ENCODE results near the gene ATP11B. TPM values are rescaled to one million over a fixed set of nuclear protein-coding genes. Genes with fewer than 3 reads are reported as not detected.

The ATP11B gene
- 40.9 and 45.3 TPM in 2 replicates for total RNA-seq (2014; rRNA removed; shearing (Covaris generic))

DNA sequence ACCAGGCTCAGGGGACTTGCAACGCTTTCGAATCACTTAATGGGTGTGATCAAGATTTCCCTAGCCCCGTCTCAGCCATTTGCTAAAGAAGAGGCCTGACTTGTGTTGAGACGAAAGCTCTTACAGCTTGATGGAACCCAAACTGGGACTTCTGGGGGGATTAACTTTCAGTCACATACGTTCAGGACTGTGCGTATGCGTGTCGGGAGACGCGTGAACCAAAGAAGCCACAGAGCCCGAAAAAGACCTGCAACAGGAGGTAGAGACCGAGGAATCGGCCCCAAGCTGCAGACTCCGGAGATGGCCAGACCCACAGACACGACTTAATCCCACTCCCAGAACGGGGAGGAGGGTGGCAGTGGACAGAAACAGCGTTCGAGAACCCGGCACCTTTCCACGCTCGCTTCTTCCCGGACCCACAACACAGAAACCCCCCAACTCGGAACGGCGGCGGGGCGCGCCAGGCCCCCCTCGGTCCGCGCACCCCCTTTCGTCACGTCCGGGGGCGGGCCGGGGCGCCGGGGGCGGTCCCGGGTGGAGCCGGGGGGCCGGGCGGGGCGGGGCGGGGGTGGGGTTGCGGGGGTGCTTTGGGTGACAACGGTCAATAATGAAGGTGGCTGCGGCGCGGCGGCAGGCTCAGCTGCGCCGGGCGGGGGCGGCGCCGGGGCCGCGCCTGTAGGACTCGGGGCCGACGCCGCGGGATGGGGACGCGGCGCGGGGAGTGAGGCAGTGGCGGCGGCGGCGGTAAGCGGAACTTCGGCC is at the start of gene ATP11B:
Gene ATP11B (plus strand): TSS at position 604 of the 762 bp plus-strand sequence. CDS start 256 bp downstream, outside the sequence.
- DNase-seq (ENCODE audit: low spot score), result peak; percentile 59

DNA sequence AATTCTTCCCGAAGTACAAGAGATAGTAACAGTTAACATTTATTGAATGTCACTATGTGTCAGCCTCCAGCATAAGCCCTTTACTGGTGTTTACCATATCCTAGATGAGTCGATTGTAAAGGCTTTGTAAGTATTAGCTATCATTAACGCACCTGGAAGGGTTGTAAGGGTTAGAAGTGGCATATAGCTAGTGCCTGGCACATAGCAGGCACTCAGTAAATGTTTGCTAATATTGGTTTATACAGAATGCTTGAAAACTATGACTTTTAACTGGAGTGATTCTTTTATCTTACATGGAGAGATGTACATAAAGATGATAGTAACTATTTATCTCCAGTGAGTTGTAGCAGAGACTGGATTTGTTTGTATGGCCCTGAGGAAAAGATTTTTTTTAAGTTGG is 46.3 kb upstream of the ATP11B start:
- DNase-seq (ENCODE audit: low spot score), result no peak

- no peak for DNase-seq (ENCODE audit: low spot score)
Observed at GRCh38 chr3:182755308-182755707, 38.0 kb upstream of the ATP11B start.

GRCh38 chr3:182755712-182756111 is 37.6 kb upstream of the ATP11B start:
- DNase-seq (ENCODE audit: low spot score), result peak; percentile 16

- DNase-seq (ENCODE audit: low spot score), result no peak
Observed at GRCh38 chr3:182760576-182761164, 32.6 kb upstream of the ATP11B start.

- DNase-seq (ENCODE audit: low spot score), result no peak
Observed at GRCh38 chr3:182763896-182764295, 29.4 kb upstream of the ATP11B start.

GRCh38 chr3:182765287-182765686 is 28.0 kb upstream of the ATP11B start:
- no peak for DNase-seq (ENCODE audit: low spot score)

DNA sequence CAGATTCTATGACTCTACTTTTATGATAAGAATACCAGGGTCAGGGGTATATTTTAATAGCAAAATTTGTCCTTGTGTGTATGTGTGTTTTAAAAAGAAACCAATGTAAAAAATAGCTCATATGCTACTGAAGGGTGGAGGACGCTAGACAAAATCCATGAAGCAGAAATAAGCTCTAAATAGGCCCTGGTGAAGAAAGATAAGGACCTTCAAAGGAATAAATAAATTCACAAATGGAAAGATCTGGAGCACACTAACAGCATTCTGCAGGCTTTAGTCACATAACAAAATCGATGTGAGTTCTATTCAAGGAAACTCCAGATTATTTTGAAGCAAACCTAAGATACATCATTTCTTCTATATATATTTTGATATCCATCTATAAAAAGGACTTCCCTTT is 27.2 kb upstream of the ATP11B start:
- no peak for DNase-seq (ENCODE audit: low spot score)

DNA sequence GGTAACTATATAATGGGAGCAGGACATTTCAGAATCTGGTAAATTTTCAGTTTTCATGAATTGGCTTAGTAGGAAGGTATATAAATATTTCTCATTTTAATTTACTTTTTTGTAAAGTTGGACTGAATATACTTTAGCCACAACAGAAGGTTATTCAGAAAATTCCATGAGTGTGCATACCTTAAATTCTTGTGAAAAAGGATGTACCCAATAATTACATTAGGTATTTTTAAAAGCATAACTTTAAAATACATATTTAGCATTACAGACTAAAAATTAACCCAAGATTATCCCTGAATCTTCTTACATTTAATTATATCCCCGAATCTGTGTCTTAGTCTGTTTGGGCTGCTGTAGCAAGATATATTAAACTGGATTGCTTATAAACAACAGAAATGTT is 24.9 kb upstream of the ATP11B start:
- DNase-seq (ENCODE audit: low spot score), result no peak

GRCh38 chr3:182769673-182770072 is 23.6 kb upstream of the ATP11B start:
- no peak for DNase-seq (ENCODE audit: low spot score)

GRCh38 chr3:182782149-182782548 is 11.2 kb upstream of the ATP11B start:
- no peak for DNase-seq (ENCODE audit: low spot score)

DNA sequence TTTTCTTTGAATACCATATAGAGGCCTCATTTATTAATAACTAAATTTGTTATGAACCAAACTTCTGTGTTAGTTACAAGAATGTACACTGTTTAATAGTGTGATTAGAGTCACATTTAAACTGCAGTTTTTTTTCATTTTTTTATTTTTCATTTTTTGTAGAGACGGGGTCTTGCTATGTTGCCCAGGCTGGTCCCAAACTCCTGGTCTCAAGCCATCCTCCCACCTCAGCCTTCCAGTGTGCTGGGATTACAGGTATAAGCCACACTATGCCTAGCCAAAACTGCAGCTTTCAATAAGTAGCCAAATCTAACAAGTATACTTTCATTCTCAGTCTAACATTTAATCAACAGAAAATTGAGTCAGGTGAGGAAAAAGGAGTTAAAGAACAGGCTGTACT is 10.2 kb upstream of the ATP11B start:
- DNase-seq (ENCODE audit: low spot score), result no peak

GRCh38 chr3:182784542-182784941 is 8.8 kb upstream of the ATP11B start:
- DNase-seq (ENCODE audit: low spot score), result no peak

DNA sequence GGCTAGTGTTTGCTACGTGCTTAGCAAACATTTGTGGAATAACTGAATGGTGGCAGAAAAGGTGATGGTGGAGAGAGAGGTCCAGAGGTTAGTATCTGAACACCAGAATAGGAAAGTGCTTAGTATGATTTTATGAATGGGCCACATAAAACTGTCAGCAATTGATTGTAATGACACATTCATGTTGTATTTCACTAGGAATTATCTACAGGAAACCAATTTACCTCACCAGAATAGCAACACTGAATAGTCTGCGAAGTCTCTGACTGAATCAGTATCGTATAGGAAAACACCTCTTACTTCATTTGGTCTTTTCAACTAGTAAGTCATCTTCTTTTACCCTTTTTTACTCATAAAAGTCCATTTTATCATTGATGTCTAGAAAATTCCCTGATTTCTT is 8.2 kb upstream of the ATP11B start:
- no peak for DNase-seq (ENCODE audit: low spot score)

- DNase-seq (ENCODE audit: low spot score), result no peak
Observed at GRCh38 chr3:182785756-182786155, 7.5 kb upstream of the ATP11B start.

- no peak for DNase-seq (ENCODE audit: low spot score)
Observed at GRCh38 chr3:182786564-182787196, 6.6 kb upstream of the ATP11B start.

DNA sequence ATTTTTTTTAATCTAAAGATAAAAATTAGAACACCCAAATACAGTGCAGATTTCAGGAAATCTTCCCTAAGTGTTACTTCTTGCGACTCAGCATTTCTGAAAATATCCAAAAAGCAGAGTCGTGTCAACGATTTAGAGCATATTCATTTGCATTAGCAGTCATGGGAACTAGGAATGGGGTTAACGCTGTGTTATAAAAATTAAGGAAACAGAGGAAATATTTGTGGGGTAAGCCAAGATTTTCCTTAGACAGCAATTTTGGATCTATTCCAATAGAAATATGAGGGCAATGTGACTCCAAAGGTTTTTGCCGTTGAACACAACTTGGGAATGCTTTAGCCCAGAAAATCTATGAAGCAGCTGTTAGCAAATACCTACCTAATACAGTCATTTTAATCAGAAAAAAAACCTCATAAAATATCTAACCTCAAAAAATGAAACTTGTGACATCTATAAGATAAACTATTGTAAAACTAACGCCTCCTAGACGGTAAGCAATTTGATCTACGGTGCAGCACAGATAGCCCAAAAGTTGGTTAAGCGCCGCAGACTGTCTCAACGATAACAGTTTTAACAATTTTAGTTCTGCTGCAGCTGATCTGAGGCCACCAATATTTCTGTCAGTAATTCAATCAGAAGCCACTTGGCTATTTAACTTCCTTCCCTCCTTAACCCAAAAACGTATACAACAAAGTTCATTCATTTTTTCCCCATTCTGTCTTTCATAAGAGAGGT is 5.8 kb upstream of the ATP11B start:
- DNase-seq (ENCODE audit: low spot score), result no peak

- no peak for DNase-seq (ENCODE audit: low spot score)
Observed at GRCh38 chr3:182789371-182789770, 3.9 kb upstream of the ATP11B start.

GRCh38 chr3:182790612-182791011 is 2.7 kb upstream of the ATP11B start:
- no peak for DNase-seq (ENCODE audit: low spot score)

DNA sequence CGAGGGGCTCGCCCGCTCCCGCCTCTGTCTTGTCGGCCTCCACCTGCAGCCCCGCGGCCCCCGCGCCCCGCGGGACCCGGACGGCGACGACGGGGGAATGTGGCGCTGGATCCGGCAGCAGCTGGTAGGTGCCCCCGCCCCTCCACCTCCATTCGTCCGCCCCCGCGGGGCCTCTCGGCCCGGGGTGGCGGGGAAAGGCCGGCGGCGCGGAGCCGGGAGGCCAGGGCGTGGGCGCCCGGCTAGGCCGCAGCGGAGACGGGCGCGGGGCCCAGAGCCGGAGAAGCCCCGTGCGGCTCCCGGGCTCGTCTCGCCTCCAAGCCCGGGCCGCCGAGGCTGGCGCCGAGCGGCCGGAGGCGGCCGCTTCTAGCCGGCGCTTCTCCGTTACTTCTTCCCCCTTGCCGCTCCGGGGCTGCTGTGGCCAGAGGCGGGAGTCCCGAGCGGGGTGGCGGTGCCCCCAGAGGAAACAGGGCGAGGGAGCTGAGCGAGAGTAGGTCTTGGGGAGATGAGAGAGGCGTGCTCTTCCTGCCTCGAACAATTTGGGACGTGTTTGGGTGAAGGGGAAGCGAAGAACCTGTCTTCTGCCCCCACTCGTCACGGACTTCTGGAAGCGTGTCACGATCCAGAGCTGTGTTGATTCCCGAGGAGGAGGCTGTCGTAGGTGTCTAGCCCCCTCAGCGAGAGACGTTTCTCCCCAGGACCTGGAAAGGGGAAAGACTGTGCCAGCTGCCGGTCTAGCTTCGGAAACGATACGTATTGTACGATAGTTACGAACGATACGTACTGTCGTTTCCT is 555 bp downstream of the ATP11B start:
- peak; percentile 29 for DNase-seq (ENCODE audit: low spot score)

Measured in H4 (cell line).